ENCODE measurements around the gene TNPO3. TPM values are rescaled to one million over a fixed set of nuclear protein-coding genes. Genes with fewer than 3 reads are reported as not detected.

The TNPO3 gene
- total RNA-seq, 1 donor from 2014 or later: 59.4 TPM

- H3K4me3 ChIP-seq: no peak overlapping the region
- H3K36me3 ChIP-seq: peaks cover 0 to 4% of the 10 kb centered on the region in 2 donors
- no peak overlapping the region for H3K27ac ChIP-seq
- no peak for DNase-seq (ENCODE audit: low spot score in 2 of 2)
- intact Hi-C loops (cut with DNase I): no loop called here
- no peaks in the 10 kb centered on the region for H3K27me3 ChIP-seq
- no peak for TF ChIP-seq CTCF (IDR thresholded peaks at IDR 0.05)
- no peaks in the 10 kb centered on the region for H3K9me3 ChIP-seq
- H3K4me1 ChIP-seq: no peaks in the 10 kb centered on the region
These were observed 33.3 kb downstream of the TNPO3 start for GRCh38 chr7:129021656-129022055.

GRCh38 chr7:129017933-129018538 lies 36.9 kb downstream of the TNPO3 start:
- Histone ChIP-seq H3K36me3 (peaks cover 19 to 36% of the 10 kb centered on the region in 2 donors), H3K9me3 (no peaks in the 10 kb centered on the region), H3K27ac (no peak overlapping the region), H3K4me3 (no peak overlapping the region), H3K4me1 (no peaks in the 10 kb centered on the region), H3K27me3 (no peaks in the 10 kb centered on the region)
- no peak for DNase-seq (ENCODE audit: low spot score in 2 of 2)
- intact Hi-C loops (cut with DNase I): no loop called here
- TF ChIP-seq CTCF (IDR thresholded peaks at IDR 0.05): no peak

- intact Hi-C loops (cut with DNase I): no loop called here
- TF ChIP-seq CTCF (IDR thresholded peaks at IDR 0.05): no peak
These were observed 37.6 kb downstream of the TNPO3 start for GRCh38 chr7:129017264-129017663.

GRCh38 chr7:129014501-129015101 lies 40.3 kb downstream of the TNPO3 start:
- Histone ChIP-seq H3K27me3 (no peaks in the 10 kb centered on the region), H3K36me3 (peaks cover 19 to 49% of the 10 kb centered on the region in 2 donors), H3K4me1 (no peaks in the 10 kb centered on the region), H3K4me3 (no peak overlapping the region), H3K9me3 (no peaks in the 10 kb centered on the region), H3K27ac (no peak overlapping the region)
- no peak for TF ChIP-seq CTCF (IDR thresholded peaks at IDR 0.05)
- no peak for DNase-seq (ENCODE audit: low spot score in 2 of 2)
- intact Hi-C loops (cut with DNase I): no loop called here

More at GRCh38 chr7:129017264-129017663, 37.6 kb downstream of the TNPO3 start:
- Histone ChIP-seq H3K4me3 (no peak overlapping the region), H3K9me3 (no peaks in the 10 kb centered on the region), H3K27me3 (no peaks in the 10 kb centered on the region), H3K36me3 (peaks cover 19 to 37% of the 10 kb centered on the region in 2 donors), H3K27ac (no peak overlapping the region), H3K4me1 (no peaks in the 10 kb centered on the region)
- no peak for DNase-seq (ENCODE audit: low spot score in 2 of 2)

- no peak overlapping the region for H3K27ac ChIP-seq
- intact Hi-C loops (cut with DNase I): no loop called here
- no peaks in the 10 kb centered on the region for H3K27me3 ChIP-seq
- peaks cover 19 to 49% of the 10 kb centered on the region in 2 donors for H3K36me3 ChIP-seq
- no peak for TF ChIP-seq CTCF (IDR thresholded peaks at IDR 0.05)
- DNase-seq (ENCODE audit: low spot score in 2 of 2): no peak
- no peaks in the 10 kb centered on the region for H3K4me1 ChIP-seq
- no peak overlapping the region for H3K4me3 ChIP-seq
- no peaks in the 10 kb centered on the region for H3K9me3 ChIP-seq
These were observed 41.7 kb downstream of the TNPO3 start for GRCh38 chr7:129013048-129013724.

Data from ascending aorta (tissue), 2 donors.